MM.1S (cell line): ENCODE data around the gene TRIM66.

ENCODE experiments used
- EZH2 ChIP-seq: fragments of 300-600 bp; sonication (generic); optimal IDR thresholded peaks from 2 replicates; pipeline ENCODE3; 2017; ENCODE audit warnings: low read depth, mild to moderate bottlenecking, antibody characterized with exemption, low read length, mixed read lengths
- EZH2phosphoT487 ChIP-seq: fragments of 300-600 bp; sonication (generic); IDR thresholded peaks from 2 replicates; pipeline ENCODE4 v1.6.1; 2018; ENCODE audit warnings: antibody characterized with exemption, low read length
- TF ChIP-seq, protein P1 (sequence below): fragments of 300-600 bp; sonication (generic); IDR thresholded peaks from 2 replicates; pipeline ENCODE4 v1.5.1; 2016; ENCODE audit warnings: antibody characterized with exemption, low read length, mixed read lengths

DNA sequence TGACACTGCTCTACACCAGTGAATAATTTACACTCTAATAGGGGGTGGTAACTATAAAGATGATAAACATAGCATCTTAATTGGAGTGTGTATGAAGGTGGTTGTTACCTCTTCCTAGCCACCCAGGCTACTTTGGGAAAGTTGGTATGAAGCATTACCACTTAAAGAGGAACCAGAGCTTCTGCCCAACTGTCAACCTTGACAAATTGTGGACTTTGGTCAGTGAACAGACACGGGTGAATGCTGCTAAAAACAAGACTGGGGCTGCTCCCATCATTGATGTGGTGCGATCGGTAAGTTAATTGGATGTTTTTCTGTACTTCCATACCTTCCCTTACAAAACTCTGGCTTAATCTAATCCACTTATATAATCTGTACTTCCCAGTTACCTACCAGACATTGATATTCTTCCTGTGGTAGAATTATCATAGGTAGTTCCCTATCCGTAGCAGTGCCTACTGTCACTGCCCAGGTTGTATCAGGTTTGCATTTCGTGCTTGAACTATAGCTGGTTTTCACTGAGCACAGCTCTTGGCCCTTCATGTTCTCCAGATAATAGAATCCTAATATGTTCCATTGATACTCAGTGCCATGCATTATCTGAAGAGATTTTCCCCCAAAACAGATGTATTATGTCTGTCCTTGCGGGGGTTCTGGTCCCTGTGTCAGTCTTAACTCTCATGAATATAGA lies 2.3 kb upstream of the TRIM66 start:
- TF ChIP-seq EZH2 (no peak), EZH2phosphoT487 (no peak)
- TF ChIP-seq, protein P1, sequence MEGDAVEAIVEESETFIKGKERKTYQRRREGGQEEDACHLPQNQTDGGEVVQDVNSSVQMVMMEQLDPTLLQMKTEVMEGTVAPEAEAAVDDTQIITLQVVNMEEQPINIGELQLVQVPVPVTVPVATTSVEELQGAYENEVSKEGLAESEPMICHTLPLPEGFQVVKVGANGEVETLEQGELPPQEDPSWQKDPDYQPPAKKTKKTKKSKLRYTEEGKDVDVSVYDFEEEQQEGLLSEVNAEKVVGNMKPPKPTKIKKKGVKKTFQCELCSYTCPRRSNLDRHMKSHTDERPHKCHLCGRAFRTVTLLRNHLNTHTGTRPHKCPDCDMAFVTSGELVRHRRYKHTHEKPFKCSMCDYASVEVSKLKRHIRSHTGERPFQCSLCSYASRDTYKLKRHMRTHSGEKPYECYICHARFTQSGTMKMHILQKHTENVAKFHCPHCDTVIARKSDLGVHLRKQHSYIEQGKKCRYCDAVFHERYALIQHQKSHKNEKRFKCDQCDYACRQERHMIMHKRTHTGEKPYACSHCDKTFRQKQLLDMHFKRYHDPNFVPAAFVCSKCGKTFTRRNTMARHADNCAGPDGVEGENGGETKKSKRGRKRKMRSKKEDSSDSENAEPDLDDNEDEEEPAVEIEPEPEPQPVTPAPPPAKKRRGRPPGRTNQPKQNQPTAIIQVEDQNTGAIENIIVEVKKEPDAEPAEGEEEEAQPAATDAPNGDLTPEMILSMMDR: no peak
